ENCODE data around the gene TPSAB1. TPM values are rescaled to one million over a fixed set of nuclear protein-coding genes. Genes with fewer than 3 reads are reported as not detected.

The TPSAB1 gene
- total RNA-seq, 1 experiment from 2014 or later = not detected

DNA sequence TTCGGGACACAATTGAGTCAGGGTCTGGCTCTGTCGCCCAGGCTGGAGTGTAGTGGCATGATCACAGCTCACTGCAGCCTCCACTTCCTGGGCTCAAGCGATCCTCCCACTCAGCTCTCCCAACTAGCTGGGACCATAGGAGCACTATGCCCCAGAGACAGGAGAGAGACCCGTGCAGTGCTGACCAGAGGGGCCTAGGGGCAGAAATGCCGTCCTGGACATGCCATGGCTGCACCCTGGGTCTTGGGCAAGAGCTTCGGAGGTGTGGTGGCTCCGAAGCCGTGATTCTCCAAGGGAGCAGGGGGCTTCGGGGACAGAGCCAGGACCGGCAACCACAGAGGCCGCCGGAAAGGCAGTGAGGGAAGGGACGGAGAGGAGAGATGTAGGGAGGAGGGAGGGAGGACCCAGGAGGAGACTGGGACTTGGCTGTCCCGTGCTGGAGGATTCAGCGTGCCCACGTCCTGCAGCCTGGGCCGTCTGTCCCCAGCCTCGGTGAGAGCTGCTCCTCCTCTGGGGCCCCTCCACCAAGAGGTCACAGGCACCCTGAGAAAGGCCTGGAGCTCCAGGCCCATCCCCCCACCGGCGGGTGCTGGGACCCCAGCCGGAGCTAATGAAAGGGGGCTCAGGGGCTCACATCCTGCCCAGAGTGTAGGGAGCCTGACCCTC, 37.2 kb downstream of the TPSAB1 start:
- no peak for DNase-seq (ENCODE audit: low spot score)
- in situ Hi-C loops (cut with HindIII; ENCODE audit: low sequenced_read_pairs) = no loop called here

- no peak for DNase-seq (ENCODE audit: low spot score)
- in situ Hi-C loops (cut with HindIII; ENCODE audit: low sequenced_read_pairs) = no loop called here
These were observed 38.0 kb downstream of the TPSAB1 start for GRCh38 chr16:1278477-1278876.

GRCh38 chr16:1279081-1279944, 38.8 kb downstream of the TPSAB1 start:
- in situ Hi-C loops (cut with HindIII; ENCODE audit: low sequenced_read_pairs) = no loop called here
- no peak for DNase-seq (ENCODE audit: low spot score)

GRCh38 chr16:1279945-1280589, 39.6 kb downstream of the TPSAB1 start:
- in situ Hi-C loops (cut with HindIII; ENCODE audit: low sequenced_read_pairs) = no loop called here
- no peak for DNase-seq (ENCODE audit: low spot score)

GRCh38 chr16:1280783-1281182, 40.3 kb downstream of the TPSAB1 start:
- in situ Hi-C loops (cut with HindIII; ENCODE audit: low sequenced_read_pairs) = no loop called here
- no peak for DNase-seq (ENCODE audit: low spot score)

DNA sequence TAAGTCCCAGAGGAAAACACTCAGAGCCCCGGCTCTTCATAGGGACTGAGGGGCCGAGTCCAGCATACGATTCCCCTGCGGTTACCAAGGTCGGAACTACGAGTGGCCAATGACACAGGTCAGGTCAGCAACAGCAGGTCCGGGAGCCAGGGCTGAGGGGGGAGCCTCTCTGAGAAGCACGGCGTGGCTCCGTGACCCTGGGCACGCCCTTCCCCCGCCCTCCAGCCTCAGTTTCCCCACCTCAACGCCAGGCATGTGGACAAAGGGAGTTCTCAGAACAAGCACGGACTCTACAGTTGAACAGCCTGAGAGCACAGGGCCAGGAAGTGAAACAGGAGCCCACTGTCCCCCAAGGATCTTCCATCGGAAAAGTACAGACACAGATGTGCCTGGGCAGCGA, 41.0 kb downstream of the TPSAB1 start:
- in situ Hi-C loops (cut with HindIII; ENCODE audit: low sequenced_read_pairs) = no loop called here
- no peak for DNase-seq (ENCODE audit: low spot score)

DNA sequence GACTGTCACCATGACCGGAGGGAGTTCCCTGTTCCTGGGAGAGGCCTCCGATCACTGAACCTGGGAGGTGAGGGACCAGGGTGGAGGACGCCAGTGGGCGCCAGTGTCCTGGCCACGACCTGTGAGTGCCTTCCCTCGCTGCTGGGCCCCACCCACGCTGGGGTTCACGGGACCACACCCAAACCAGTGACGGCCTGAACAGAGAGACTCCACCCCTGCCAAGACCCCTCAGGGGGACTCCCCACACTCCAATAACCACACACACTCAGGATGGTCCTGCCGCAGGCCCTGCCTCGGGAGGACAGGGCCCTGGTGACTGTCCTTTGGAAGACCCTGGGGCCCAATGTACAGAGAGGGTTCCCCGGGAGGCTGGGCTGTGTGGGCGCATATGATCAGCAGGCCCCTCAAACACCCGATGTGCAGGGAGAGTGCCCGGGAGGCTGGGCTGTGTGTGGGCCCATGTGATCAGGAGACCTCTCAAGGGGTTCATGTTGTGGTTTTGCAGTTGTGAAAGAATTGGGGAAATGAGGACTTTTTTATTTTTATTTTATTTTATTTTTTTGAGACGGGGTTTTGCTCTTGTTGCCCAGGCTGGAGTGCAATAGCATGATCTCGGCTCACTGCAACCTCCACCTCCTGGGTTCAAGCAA, 41.9 kb downstream of the TPSAB1 start:
- in situ Hi-C loops (cut with HindIII; ENCODE audit: low sequenced_read_pairs) = no loop called here
- no peak for DNase-seq (ENCODE audit: low spot score)

GRCh38 chr16:1283296-1283695, 42.8 kb downstream of the TPSAB1 start:
- in situ Hi-C loops (cut with HindIII; ENCODE audit: low sequenced_read_pairs) = no loop called here
- DNase-seq (ENCODE audit: low spot score) = no peak

GRCh38 chr16:1283996-1284616, 43.6 kb downstream of the TPSAB1 start:
- DNase-seq (ENCODE audit: low spot score) = no peak
- in situ Hi-C loops (cut with HindIII; ENCODE audit: low sequenced_read_pairs) = no loop called here

GRCh38 chr16:1285669-1286512, 45.4 kb downstream of the TPSAB1 start:
- no peak for DNase-seq (ENCODE audit: low spot score)
- in situ Hi-C loops (cut with HindIII; ENCODE audit: low sequenced_read_pairs) = no loop called here

- in situ Hi-C loops (cut with HindIII; ENCODE audit: low sequenced_read_pairs) = no loop called here
- DNase-seq (ENCODE audit: low spot score) = no peak
These were observed 46.1 kb downstream of the TPSAB1 start for GRCh38 chr16:1286513-1287094.

- DNase-seq (ENCODE audit: low spot score) = no peak
- in situ Hi-C loops (cut with HindIII; ENCODE audit: low sequenced_read_pairs) = no loop called here
These were observed 47.6 kb downstream of the TPSAB1 start for GRCh38 chr16:1287982-1288670.

DNA sequence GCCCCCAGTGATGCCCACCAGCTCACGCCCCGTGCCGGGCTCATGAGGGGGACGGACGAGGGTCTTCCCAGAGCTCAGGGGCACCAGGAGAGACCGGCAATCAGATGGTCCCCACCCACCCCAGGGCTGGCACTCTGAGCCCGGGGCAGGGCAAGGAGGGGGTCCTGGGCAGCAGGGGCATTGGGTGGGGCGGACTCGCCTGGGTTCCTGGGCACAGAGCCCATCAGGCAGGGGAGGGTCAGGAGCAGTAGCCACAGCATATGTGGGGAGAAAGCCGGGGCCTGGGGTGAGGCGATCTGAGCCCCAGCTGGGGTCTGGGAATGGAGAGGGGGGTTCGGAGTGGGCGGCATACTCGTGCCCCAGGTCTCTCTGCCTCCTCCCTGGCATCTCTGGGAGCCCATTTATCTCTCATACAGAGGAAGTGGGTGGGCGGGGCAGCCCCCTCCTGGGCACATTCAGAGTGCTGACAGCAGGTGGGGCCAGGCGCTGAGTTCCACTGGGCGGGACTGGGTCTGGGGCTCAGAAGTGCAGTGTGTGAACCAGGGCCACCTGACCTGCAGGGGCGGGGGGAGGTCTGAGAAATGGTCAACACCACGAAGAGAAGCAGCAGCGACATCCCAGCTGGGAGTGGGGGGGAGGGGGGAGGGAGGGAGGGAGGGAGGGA, 48.4 kb downstream of the TPSAB1 start:
- no peak for DNase-seq (ENCODE audit: low spot score)
- in situ Hi-C loops (cut with HindIII; ENCODE audit: low sequenced_read_pairs) = no loop called here

GRCh38 chr16:1289477-1289866, 49.0 kb downstream of the TPSAB1 start:
- in situ Hi-C loops (cut with HindIII; ENCODE audit: low sequenced_read_pairs) = no loop called here
- no peak for DNase-seq (ENCODE audit: low spot score)

GRCh38 chr16:1290063-1290501, 49.6 kb downstream of the TPSAB1 start:
- in situ Hi-C loops (cut with HindIII; ENCODE audit: low sequenced_read_pairs) = no loop called here

GRCh38 chr16:1290860-1291575, 50.5 kb downstream of the TPSAB1 start:
- DNase-seq (ENCODE audit: low spot score) = no peak
- in situ Hi-C loops (cut with HindIII; ENCODE audit: low sequenced_read_pairs) = no loop called here

More at GRCh38 chr16:1290063-1290501, 49.6 kb downstream of the TPSAB1 start:
- no peak for DNase-seq (ENCODE audit: low spot score)

Measured in G401 (cell line).